Neural progenitor cell (in vitro differentiated cells): Measurements from ENCODE around the gene NCDN. TPM values are rescaled to one million over a fixed set of nuclear protein-coding genes. Genes with fewer than 3 reads are reported as not detected.
"Not testable (repeated sequence)": the region's sequence is repeated elsewhere in the genome, so short reads cannot be mapped to it uniquely, and the experiment has no call there.

Source experiments
- DNase-seq: peaks from one replicate; pipeline ENCODE4 v3.0.0-alpha.2; 2016; ENCODE audit warnings: low spot score
- H2AFZ ChIP-seq: fragments of 200-600 bp; sonication (generic); replicated peaks from 2 replicates; pipeline ENCODE4 v1.6.1; 2016; ENCODE audit warnings: antibody characterized with exemption
- H3F3A ChIP-seq: fragments of 200-600 bp; sonication (generic); 2 replicates; pipeline ENCODE4 v1.6.1; 2016; ENCODE audit warnings: antibody characterized with exemption, low read depth
- H3K27ac ChIP-seq: fragments of 200-600 bp; sonication (generic); 2 replicates; pipeline ENCODE4 v1.5.1; 2016; ENCODE audit warnings: mild to moderate bottlenecking
- H3K27me3 ChIP-seq: fragments of 200-600 bp; sonication (generic); 2 replicates; pipeline ENCODE4 v1.6.1; 2016; ENCODE audit warnings: mild to moderate bottlenecking, moderate library complexity
- H3K36me3 ChIP-seq: fragments of 200-600 bp; sonication (generic); 2 replicates; pipeline ENCODE4 v1.5.1; 2016
- H3K4me1 ChIP-seq: fragments of 200-600 bp; sonication (generic); 2 replicates; pipeline ENCODE4 v1.6.1; 2016; ENCODE audit warnings: mixed run types
- H3K4me2 ChIP-seq: fragments of 200-600 bp; sonication (generic); 2 replicates; pipeline ENCODE4 v1.6.1; 2016
- H3K4me3 ChIP-seq: fragments of 200-600 bp; sonication (generic); 2 replicates; pipeline ENCODE4 v1.5.1; 2016
- H3K79me2 ChIP-seq: fragments of 200-600 bp; sonication (generic); 2 replicates; pipeline ENCODE4 v1.6.1; 2016; ENCODE audit warnings: low read depth
- H3K9ac ChIP-seq: fragments of 200-600 bp; sonication (generic); 2 replicates; pipeline ENCODE4 v1.6.1; 2016
- H3K9me3 ChIP-seq: fragments of 200-600 bp; sonication (generic); 2 replicates; pipeline ENCODE4 v1.5.1; 2016; ENCODE audit warnings: low read depth
- H4K20me1 ChIP-seq: fragments of 200-600 bp; sonication (generic); 2 replicates; pipeline ENCODE4 v1.6.1; 2016; ENCODE audit warnings: low read depth
- H3K27ac Mint-ChIP-seq: 3 replicates; pipeline ENCODE4 v1.8.0; 2021; ENCODE audit warnings: mixed read lengths
- H3K27me3 Mint-ChIP-seq: 2 replicates; pipeline ENCODE4 v1.8.0; 2022; ENCODE audit warnings: low read depth, mild to moderate bottlenecking, inconsistent platforms, moderate library complexity, mixed read lengths; ENCODE audit not compliant: insufficient read depth
- H3K36me3 Mint-ChIP-seq: 3 replicates; pipeline ENCODE4 v1.8.0; 2021; ENCODE audit warnings: mixed read lengths
- H3K4me1 Mint-ChIP-seq: 3 replicates; pipeline ENCODE4 v1.8.0; 2021; ENCODE audit warnings: mixed read lengths
- H3K4me3 Mint-ChIP-seq: 3 replicates; pipeline ENCODE4 v1.8.0; 2021; ENCODE audit warnings: mild to moderate bottlenecking, moderate library complexity, mixed read lengths
- H3K9me3 Mint-ChIP-seq: 3 replicates; pipeline ENCODE4 v1.8.0; 2020; ENCODE audit warnings: mixed read lengths
- CTCF ChIP-seq: fragments of 200-600 bp; sonication (generic); IDR thresholded peaks from 2 replicates; pipeline ENCODE4 v1.5.1; 2017; ENCODE audit warnings: antibody characterized with exemption, mild to moderate bottlenecking
- EZH2 ChIP-seq: fragments of 200-600 bp; sonication (generic); IDR thresholded peaks from 2 replicates; pipeline ENCODE4 v1.6.1; 2017; ENCODE audit warnings: antibody characterized with exemption, mild to moderate bottlenecking, moderate library complexity
- EZH2phosphoT487 ChIP-seq: fragments of 200-600 bp; sonication (generic); IDR thresholded peaks from 2 replicates; pipeline ENCODE4 v1.6.1; 2017; ENCODE audit warnings: antibody characterized with exemption
- total RNA-seq: library from RNA; depleted of rRNA; stranded (reverse); fragments of >200 nt; gene quantifications from 2 replicates; pipeline ENCODE4 v1.2.3, GENCODE V29; 2015; ENCODE audit warnings: low replicate concordance

Gene NCDN
- total RNA-seq, 1 donor from 2014 or later: 5.8 TPM

- Mint-ChIP-seq H3K27me3 (peaks cover 63% of the 10 kb centered on the region), H3K27ac (no peak overlapping the region), H3K36me3 (peaks cover 2% of the 10 kb centered on the region), H3K4me1 (peaks cover 24% of the 10 kb centered on the region), H3K9me3 (peaks cover 3% of the 10 kb centered on the region), H3K4me3 (peak overlapping the region; percentile 17)
- Histone ChIP-seq H3K9me3 (no peaks in the 10 kb centered on the region), H3K27ac (no peak overlapping the region), H3K4me1 (peaks cover 13% of the 10 kb centered on the region), H3K36me3 (no peaks in the 10 kb centered on the region), H3K27me3 (peaks cover 98% of the 10 kb centered on the region), H3K79me2 (no peaks in the 10 kb centered on the region), H3K9ac (no peak overlapping the region), H2AFZ (no peak overlapping the region), H4K20me1 (peaks cover 41% of the 10 kb centered on the region), H3F3A (peaks cover 29% of the 10 kb centered on the region), H3K4me3 (no peak overlapping the region), H3K4me2 (no peak overlapping the region)
- no peak for TF ChIP-seq CTCF
- TF ChIP-seq EZH2: no peak
- no peak for TF ChIP-seq EZH2phosphoT487
- DNase-seq: no peak
Observed at GRCh38 chr1:35575416-35575958, 17.9 kb downstream of the NCDN start.

- no peaks in the 10 kb centered on the region for H3K36me3 ChIP-seq
- no peak for DNase-seq
- peaks cover 29% of the 10 kb centered on the region for H3F3A ChIP-seq
- H3K4me2 ChIP-seq: no peak overlapping the region
- H3K27ac Mint-ChIP-seq: no peak overlapping the region
- peak overlapping the region; percentile 71 for H3K4me3 Mint-ChIP-seq
- H3K4me3 ChIP-seq: peak overlapping the region; percentile 41
- peaks cover 41% of the 10 kb centered on the region for H4K20me1 ChIP-seq
- TF ChIP-seq CTCF (no peak), EZH2 (no peak), EZH2phosphoT487 (peak; percentile 7)
- peaks cover 13% of the 10 kb centered on the region for H3K4me1 ChIP-seq
- H3K9ac ChIP-seq: no peak overlapping the region
- H3K9me3 Mint-ChIP-seq: peaks cover 3% of the 10 kb centered on the region
- peaks cover 91% of the 10 kb centered on the region for H3K27me3 ChIP-seq
- H3K4me1 Mint-ChIP-seq: peaks cover 24% of the 10 kb centered on the region
- peaks cover 2% of the 10 kb centered on the region for H3K36me3 Mint-ChIP-seq
- no peak overlapping the region for H3K27ac ChIP-seq
- no peak overlapping the region for H2AFZ ChIP-seq
- peaks cover 57% of the 10 kb centered on the region for H3K27me3 Mint-ChIP-seq
- H3K9me3 ChIP-seq: no peaks in the 10 kb centered on the region
- no peaks in the 10 kb centered on the region for H3K79me2 ChIP-seq
Observed at GRCh38 chr1:35576061-35576765, 18.6 kb downstream of the NCDN start.

GRCh38 chr1:35576766-35577070 lies 19.1 kb downstream of the NCDN start:
- H4K20me1 ChIP-seq: peaks cover 41% of the 10 kb centered on the region
- not testable (repeated sequence) for H3K79me2 ChIP-seq, H3K9ac ChIP-seq, H3K9me3 Mint-ChIP-seq, H2AFZ ChIP-seq, H3K9me3 ChIP-seq, DNase-seq, H3K36me3 ChIP-seq, H3K27ac ChIP-seq, H3K27ac Mint-ChIP-seq, H3K36me3 Mint-ChIP-seq
- H3F3A ChIP-seq: peaks cover 29% of the 10 kb centered on the region
- H3K4me2 ChIP-seq: peak overlapping the region; percentile 80
- Mint-ChIP-seq H3K4me1 (peaks cover 24% of the 10 kb centered on the region), H3K27me3 (peaks cover 52% of the 10 kb centered on the region), H3K4me3 (peak overlapping the region; percentile 71)
- H3K27me3 ChIP-seq: peaks cover 86% of the 10 kb centered on the region
- peak overlapping the region; percentile 41 for H3K4me3 ChIP-seq
- H3K4me1 ChIP-seq: peaks cover 13% of the 10 kb centered on the region
